ENCODE measurements around the gene WRNIP1.

WRNIP1 gene

GRCh38 chr6:2763345-2763841 lies 1.8 kb upstream of the WRNIP1 start:
- DNase-seq, result no peak

- no peak for DNase-seq
These were observed 1.2 kb upstream of the WRNIP1 start for GRCh38 chr6:2763876-2764540.

GRCh38 chr6:2764610-2765165 lies 505 bp upstream of the WRNIP1 start:
- peak in 1 of 2 donors; percentile 77 for DNase-seq

- no peak for DNase-seq
These were observed 938 bp downstream of the WRNIP1 start for GRCh38 chr6:2765896-2766766.

GRCh38 chr6:2766767-2767656 lies 1.8 kb downstream of the WRNIP1 start:
- DNase-seq, result no peak

GRCh38 chr6:2767657-2768524 lies 2.7 kb downstream of the WRNIP1 start:
- no peak for DNase-seq

GRCh38 chr6:2768696-2769095 lies 3.5 kb downstream of the WRNIP1 start:
- no peak for DNase-seq

- no peak for DNase-seq
These were observed 5.0 kb downstream of the WRNIP1 start for GRCh38 chr6:2770171-2770570.

- DNase-seq, result no peak
These were observed 5.9 kb downstream of the WRNIP1 start for GRCh38 chr6:2771079-2771478.

- DNase-seq, result no peak
These were observed 7.6 kb downstream of the WRNIP1 start for GRCh38 chr6:2772840-2773239.

GRCh38 chr6:2773449-2773848 lies 8.3 kb downstream of the WRNIP1 start:
- no peak for DNase-seq

GRCh38 chr6:2775003-2775402 lies 9.8 kb downstream of the WRNIP1 start:
- DNase-seq, result no peak

GRCh38 chr6:2777249-2777648 lies 12.1 kb downstream of the WRNIP1 start:
- no peak for DNase-seq

GRCh38 chr6:2780102-2780737 lies 15.0 kb downstream of the WRNIP1 start:
- no peak for DNase-seq

- DNase-seq, result no peak
These were observed 16.6 kb downstream of the WRNIP1 start for GRCh38 chr6:2781685-2782355.

GRCh38 chr6:2782356-2782708 lies 17.1 kb downstream of the WRNIP1 start:
- no peak for DNase-seq

GRCh38 chr6:2782825-2783187 lies 17.6 kb downstream of the WRNIP1 start:
- DNase-seq, result no peak

GRCh38 chr6:2783188-2783963 lies 18.2 kb downstream of the WRNIP1 start:
- DNase-seq, result no peak

- no peak for DNase-seq
These were observed 18.9 kb downstream of the WRNIP1 start for GRCh38 chr6:2784061-2784460.

- DNase-seq, result no peak
These were observed 19.7 kb downstream of the WRNIP1 start for GRCh38 chr6:2784930-2785329.
